ENCODE data around the gene ARHGDIB.

The ARHGDIB gene

DNA sequence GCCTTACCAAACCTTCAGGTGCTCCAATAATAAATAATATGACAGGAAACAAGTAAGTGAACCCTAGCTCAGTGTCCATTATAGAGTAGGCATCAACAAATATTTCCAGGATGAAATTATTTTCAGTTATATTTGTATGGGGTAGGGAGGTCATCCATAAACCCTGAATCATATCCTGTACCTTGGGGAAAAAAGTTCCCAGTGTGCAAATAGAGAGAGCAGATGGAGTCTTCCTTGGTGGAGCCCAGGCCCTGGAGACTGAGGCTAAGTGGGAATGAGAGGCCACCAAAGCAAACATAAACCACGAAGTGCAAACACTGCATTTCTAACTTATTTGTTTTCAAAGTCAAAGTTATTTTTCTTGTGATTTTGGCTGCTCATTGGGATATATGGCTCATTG, 14.5 kb downstream of the ARHGDIB start:
- peaks cover 0 to 4% of the 10 kb centered on the region in 2 experiments for H3K36me3 ChIP-seq (ENCODE audit: control insufficient read depth in 1 of 2, insufficient read depth in 2 of 2, low read depth in 1 of 2, low read length in 2 of 2)
- DNase-seq, result no peak
- H3K4ac ChIP-seq (ENCODE audit: low read depth in 1 of 2, low read length in 2 of 2), result no peak overlapping the region
- no peak overlapping the region for H2BK120ac ChIP-seq (ENCODE audit: low read depth, low read length)
- no peak overlapping the region for H3K23ac ChIP-seq (ENCODE audit: low read length in 2 of 2)
- H3K9me3 ChIP-seq (ENCODE audit: control insufficient read depth, low read length), result no peaks in the 10 kb centered on the region
- no peak overlapping the region for H2AK5ac ChIP-seq (ENCODE audit: low read length, severe bottlenecking)
- no peak overlapping the region for H2BK15ac ChIP-seq (ENCODE audit: low read depth, poor library complexity, severe bottlenecking)
- no peak overlapping the region for H3K14ac ChIP-seq (ENCODE audit: low read length in 2 of 2)
- no peaks in the 10 kb centered on the region for H3K27me3 ChIP-seq (ENCODE audit: control insufficient read depth in 1 of 2, insufficient read depth in 1 of 2, low read length in 2 of 2)
- H3K9ac ChIP-seq (ENCODE audit: low read length), result no peak overlapping the region
- no peak overlapping the region for H4K91ac ChIP-seq (ENCODE audit: low read length)
- H3K79me1 ChIP-seq (replicated peaks; ENCODE audit: low read length, poor library complexity, severe bottlenecking), result no peaks in the 10 kb centered on the region
- H2BK12ac ChIP-seq (ENCODE audit: low read length in 2 of 2), result no peak overlapping the region
- H2AFZ ChIP-seq (ENCODE audit: low read depth, low read length), result no peak overlapping the region
- no peak overlapping the region for H3K18ac ChIP-seq (ENCODE audit: low read depth in 1 of 2, low read length in 2 of 2)
- H4K8ac ChIP-seq (ENCODE audit: low read length), result no peak overlapping the region
- no peak overlapping the region for H3K27ac ChIP-seq (ENCODE audit: low read length, poor library complexity, severe bottlenecking)
- peaks cover 8% of the 10 kb centered on the region for H3K4me1 ChIP-seq (ENCODE audit: control insufficient read depth, insufficient read depth, low read depth, low read length)
- H3K4me3 ChIP-seq (ENCODE audit: insufficient read depth in 1 of 2, low read depth in 1 of 2, low read length in 2 of 2), result no peak overlapping the region
- no peak overlapping the region for H2BK5ac ChIP-seq (ENCODE audit: low read depth, low read length, poor library complexity, severe bottlenecking)
- WGBS, result 83% methylated on average over 1 of the region's 1 CpG
- no peak overlapping the region for H3K4me2 ChIP-seq (ENCODE audit: low read length, poor library complexity, severe bottlenecking)

- Histone ChIP-seq H3K27ac (ENCODE audit: low read length, poor library complexity, severe bottlenecking) (no peak overlapping the region), H3K18ac (ENCODE audit: low read depth in 1 of 2, low read length in 2 of 2) (no peak overlapping the region), H2BK120ac (ENCODE audit: low read depth, low read length) (no peak overlapping the region), H3K36me3 (ENCODE audit: control insufficient read depth in 1 of 2, insufficient read depth in 2 of 2, low read depth in 1 of 2, low read length in 2 of 2) (peaks cover 0 to 4% of the 10 kb centered on the region in 2 experiments), H3K23ac (ENCODE audit: low read length in 2 of 2) (no peak overlapping the region), H4K91ac (ENCODE audit: low read length) (no peak overlapping the region), H2BK5ac (ENCODE audit: low read depth, low read length, poor library complexity, severe bottlenecking) (no peak overlapping the region), H3K14ac (ENCODE audit: low read length in 2 of 2) (no peak overlapping the region), H3K27me3 (ENCODE audit: control insufficient read depth in 1 of 2, insufficient read depth in 1 of 2, low read length in 2 of 2) (no peaks in the 10 kb centered on the region), H3K4me2 (ENCODE audit: low read length, poor library complexity, severe bottlenecking) (no peak overlapping the region), H4K8ac (ENCODE audit: low read length) (no peak overlapping the region), H3K4me1 (ENCODE audit: control insufficient read depth, insufficient read depth, low read depth, low read length) (peaks cover 8% of the 10 kb centered on the region), H3K4ac (ENCODE audit: low read depth in 1 of 2, low read length in 2 of 2) (no peak overlapping the region), H2AK5ac (ENCODE audit: low read length, severe bottlenecking) (no peak overlapping the region), H2BK12ac (ENCODE audit: low read length in 2 of 2) (no peak overlapping the region), H3K9me3 (ENCODE audit: control insufficient read depth, low read length) (no peaks in the 10 kb centered on the region), H3K4me3 (ENCODE audit: insufficient read depth in 1 of 2, low read depth in 1 of 2, low read length in 2 of 2) (no peak overlapping the region), H3K79me1 (replicated peaks; ENCODE audit: low read length, poor library complexity, severe bottlenecking) (no peaks in the 10 kb centered on the region), H2BK15ac (ENCODE audit: low read depth, poor library complexity, severe bottlenecking) (no peak overlapping the region), H3K9ac (ENCODE audit: low read length) (no peak overlapping the region), H2AFZ (ENCODE audit: low read depth, low read length) (no peak overlapping the region)
- 85% methylated on average over 2 of the region's 2 CpGs for WGBS
- DNase-seq, result no peak
Observed at GRCh38 chr12:14946162-14946561, 15.2 kb downstream of the ARHGDIB start.

DNA sequence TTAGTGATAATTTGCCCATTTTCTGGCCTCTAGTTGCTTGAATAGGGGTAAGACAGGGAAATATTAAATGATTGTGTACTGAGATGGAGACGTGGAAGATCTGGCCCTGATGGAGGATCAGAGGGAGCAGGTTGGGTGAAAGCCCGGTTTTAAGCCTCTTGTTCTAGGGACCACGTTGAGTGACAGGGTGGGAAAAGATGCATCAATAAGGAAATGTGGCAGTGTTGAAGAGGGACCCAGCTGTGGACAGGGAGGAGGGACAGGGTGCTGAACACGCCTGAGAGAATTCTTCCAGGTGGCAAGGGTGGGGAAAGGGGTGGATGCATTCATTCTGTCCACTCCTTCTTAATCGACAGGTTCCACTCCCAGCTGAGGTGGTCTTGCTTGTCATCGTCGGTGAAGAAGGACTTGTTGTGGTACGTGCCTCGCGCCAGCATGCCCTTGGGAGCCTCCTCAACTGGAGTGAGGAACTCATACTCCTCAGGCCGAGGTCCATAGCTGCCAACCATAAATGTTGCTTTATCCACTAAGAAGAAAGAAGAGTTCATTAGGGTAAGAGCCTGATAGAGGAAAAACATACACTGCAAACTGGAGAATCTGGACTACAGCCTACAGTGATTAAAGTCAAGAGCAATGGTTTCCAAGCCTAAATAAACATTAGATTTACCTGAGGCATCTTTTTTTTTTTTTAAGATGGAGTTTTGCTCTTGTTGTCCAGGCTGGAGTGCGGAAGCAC, 19.0 kb downstream of the ARHGDIB start:
- no peaks in the 10 kb centered on the region for H3K4me1 ChIP-seq (ENCODE audit: control insufficient read depth, insufficient read depth, low read depth, low read length)
- H3K4ac ChIP-seq (ENCODE audit: low read depth in 1 of 2, low read length in 2 of 2), result no peak overlapping the region
- H2BK15ac ChIP-seq (ENCODE audit: low read depth, poor library complexity, severe bottlenecking), result no peak overlapping the region
- H3K27ac ChIP-seq (ENCODE audit: low read length, poor library complexity, severe bottlenecking), result no peak overlapping the region
- H3K4me2 ChIP-seq (ENCODE audit: low read length, poor library complexity, severe bottlenecking), result no peak overlapping the region
- H3K36me3 ChIP-seq (ENCODE audit: control insufficient read depth in 1 of 2, insufficient read depth in 2 of 2, low read depth in 1 of 2, low read length in 2 of 2), result peaks cover 0 to 4% of the 10 kb centered on the region in 2 experiments
- no peak overlapping the region for H4K8ac ChIP-seq (ENCODE audit: low read length)
- H4K91ac ChIP-seq (ENCODE audit: low read length), result no peak overlapping the region
- H3K23ac ChIP-seq (ENCODE audit: low read length in 2 of 2), result no peak overlapping the region
- WGBS, result 96% methylated on average over 11 of the region's 12 CpGs
- H2AFZ ChIP-seq (ENCODE audit: low read depth, low read length), result no peak overlapping the region
- H3K4me3 ChIP-seq (ENCODE audit: insufficient read depth in 1 of 2, low read depth in 1 of 2, low read length in 2 of 2), result no peak overlapping the region
- no peak for DNase-seq
- H3K14ac ChIP-seq (ENCODE audit: low read length in 2 of 2), result no peak overlapping the region
- H2AK5ac ChIP-seq (ENCODE audit: low read length, severe bottlenecking), result no peak overlapping the region
- H2BK120ac ChIP-seq (ENCODE audit: low read depth, low read length), result no peak overlapping the region
- no peak overlapping the region for H2BK5ac ChIP-seq (ENCODE audit: low read depth, low read length, poor library complexity, severe bottlenecking)
- no peaks in the 10 kb centered on the region for H3K79me1 ChIP-seq (replicated peaks; ENCODE audit: low read length, poor library complexity, severe bottlenecking)
- H3K9ac ChIP-seq (ENCODE audit: low read length), result no peak overlapping the region
- H3K18ac ChIP-seq (ENCODE audit: low read depth in 1 of 2, low read length in 2 of 2), result no peak overlapping the region
- H3K9me3 ChIP-seq (ENCODE audit: control insufficient read depth, low read length), result no peaks in the 10 kb centered on the region
- no peak overlapping the region for H2BK12ac ChIP-seq (ENCODE audit: low read length in 2 of 2)
- no peaks in the 10 kb centered on the region for H3K27me3 ChIP-seq (ENCODE audit: control insufficient read depth in 1 of 2, insufficient read depth in 1 of 2, low read length in 2 of 2)

- WGBS, result no CpG with 5 or more reads among the region's 2 CpGs
- Histone ChIP-seq H3K9me3 (ENCODE audit: control insufficient read depth, low read length) (no peaks in the 10 kb centered on the region), H3K27ac (ENCODE audit: low read length, poor library complexity, severe bottlenecking) (no peak overlapping the region), H4K91ac (ENCODE audit: low read length) (no peak overlapping the region), H3K79me1 (replicated peaks; ENCODE audit: low read length, poor library complexity, severe bottlenecking) (no peaks in the 10 kb centered on the region), H2AK5ac (ENCODE audit: low read length, severe bottlenecking) (no peak overlapping the region), H3K4me3 (ENCODE audit: insufficient read depth in 1 of 2, low read depth in 1 of 2, low read length in 2 of 2) (no peak overlapping the region), H2BK5ac (ENCODE audit: low read depth, low read length, poor library complexity, severe bottlenecking) (no peak overlapping the region), H2BK15ac (ENCODE audit: low read depth, poor library complexity, severe bottlenecking) (no peak overlapping the region), H3K9ac (ENCODE audit: low read length) (no peak overlapping the region), H3K36me3 (ENCODE audit: control insufficient read depth in 1 of 2, insufficient read depth in 2 of 2, low read depth in 1 of 2, low read length in 2 of 2) (peaks cover 0 to 4% of the 10 kb centered on the region in 2 experiments), H3K4ac (ENCODE audit: low read depth in 1 of 2, low read length in 2 of 2) (no peak overlapping the region), H2BK12ac (ENCODE audit: low read length in 2 of 2) (no peak overlapping the region), H4K8ac (ENCODE audit: low read length) (no peak overlapping the region), H2AFZ (ENCODE audit: low read depth, low read length) (no peak overlapping the region), H3K23ac (ENCODE audit: low read length in 2 of 2) (no peak overlapping the region), H3K4me2 (ENCODE audit: low read length, poor library complexity, severe bottlenecking) (no peak overlapping the region), H3K18ac (ENCODE audit: low read depth in 1 of 2, low read length in 2 of 2) (no peak overlapping the region), H3K27me3 (ENCODE audit: control insufficient read depth in 1 of 2, insufficient read depth in 1 of 2, low read length in 2 of 2) (no peaks in the 10 kb centered on the region), H2BK120ac (ENCODE audit: low read depth, low read length) (no peak overlapping the region), H3K4me1 (ENCODE audit: control insufficient read depth, insufficient read depth, low read depth, low read length) (no peaks in the 10 kb centered on the region), H3K14ac (ENCODE audit: low read length in 2 of 2) (no peak overlapping the region)
- no peak for DNase-seq
Observed at GRCh38 chr12:14941369-14941768, 20.0 kb downstream of the ARHGDIB start.
